Gastroesophageal sphincter (tissue), 3 donors: ENCODE results near the gene CNOT6L.
"Not testable (repeated sequence)": the region's sequence is repeated elsewhere in the genome, so short reads cannot be mapped to it uniquely, and the experiment has no call there.

Experiments
- CTCF ChIP-seq, 4 experiments: fragments of 200-600 bp in 2 of 4; fragments of 450-650 bp in 2 of 4; sonication (generic) in 1 of 4; IDR thresholded peaks; one replicate each; pipeline ENCODE4 v1.5.1; 2017 to 2019; ENCODE audit warnings: antibody characterized with exemption in 4 of 4, mild to moderate bottlenecking in 2 of 4, moderate library complexity in 2 of 4
- EP300 ChIP-seq: sonication (generic); formaldehyde crosslinking; IDR thresholded peaks from one replicate; pipeline ENCODE4 v1.6.1; 2017; ENCODE audit warnings: antibody characterized with exemption, mild to moderate bottlenecking
- POLR2AphosphoS5 ChIP-seq: sonication (generic); formaldehyde crosslinking; IDR thresholded peaks from one replicate; pipeline ENCODE4 v1.6.1; 2017; ENCODE audit warnings: antibody characterized with exemption

GRCh38 chr4:77863341-77863740, 44.2 kb upstream of the CNOT6L start:
- not testable (repeated sequence) for TF ChIP-seq POLR2AphosphoS5; CTCF (IDR thresholded peaks at IDR 0.05); EP300
